Parathyroid adenoma (tissue), 2 donors: ENCODE data around the gene MKX.

ENCODE experiments used
- H2AFZ ChIP-seq: fragments of 300-600 bp; sonication (generic); one replicate; pipeline ENCODE4 v1.7.0; 2017; ENCODE audit warnings: antibody characterized with exemption, mild to moderate bottlenecking
- H3K27ac ChIP-seq: fragments of 300-600 bp; sonication (generic); one replicate; pipeline ENCODE4 v1.7.0; 2017
- H3K27me3 ChIP-seq: fragments of 300-600 bp; sonication (generic); one replicate; pipeline ENCODE4 v1.7.0; 2017; ENCODE audit warnings: low read length; ENCODE audit not compliant: control insufficient read depth, insufficient read depth
- H3K36me3 ChIP-seq: fragments of 300-600 bp; sonication (generic); one replicate; pipeline ENCODE4 v1.7.0; 2017; ENCODE audit warnings: low read length; ENCODE audit not compliant: control insufficient read depth, insufficient read depth
- H3K4me1 ChIP-seq: fragments of 300-600 bp; sonication (generic); one replicate; pipeline ENCODE4 v1.7.0; 2017; ENCODE audit warnings: control low read depth
- H3K4me2 ChIP-seq: fragments of 300-600 bp; sonication (generic); one replicate; pipeline ENCODE4 v1.7.0; 2017; ENCODE audit warnings: low read length
- H3K4me3 ChIP-seq: fragments of 300-600 bp; sonication (generic); one replicate; pipeline ENCODE4 v1.7.0; 2017; ENCODE audit warnings: low read depth, low read length
- H3K79me2 ChIP-seq: fragments of 300-600 bp; sonication (generic); one replicate; pipeline ENCODE4 v1.7.0; 2017; ENCODE audit warnings: control low read depth
- H3K9ac ChIP-seq: fragments of 300-600 bp; sonication (generic); one replicate; pipeline ENCODE4 v1.7.0; 2017; ENCODE audit warnings: mild to moderate bottlenecking
- H3K9me3 ChIP-seq: fragments of 300-600 bp; sonication (generic); one replicate; pipeline ENCODE4 v1.7.0; 2017; ENCODE audit warnings: low read length; ENCODE audit not compliant: control insufficient read depth
- TF ChIP-seq, protein P1 (sequence below): fragments of 300-600 bp; sonication (generic); IDR thresholded peaks from one replicate; pipeline ENCODE4 v1.7.0; 2017; ENCODE audit warnings: antibody characterized with exemption, mild to moderate bottlenecking
- donor health status: primary hyperparathyroidism.

The MKX gene

DNA sequence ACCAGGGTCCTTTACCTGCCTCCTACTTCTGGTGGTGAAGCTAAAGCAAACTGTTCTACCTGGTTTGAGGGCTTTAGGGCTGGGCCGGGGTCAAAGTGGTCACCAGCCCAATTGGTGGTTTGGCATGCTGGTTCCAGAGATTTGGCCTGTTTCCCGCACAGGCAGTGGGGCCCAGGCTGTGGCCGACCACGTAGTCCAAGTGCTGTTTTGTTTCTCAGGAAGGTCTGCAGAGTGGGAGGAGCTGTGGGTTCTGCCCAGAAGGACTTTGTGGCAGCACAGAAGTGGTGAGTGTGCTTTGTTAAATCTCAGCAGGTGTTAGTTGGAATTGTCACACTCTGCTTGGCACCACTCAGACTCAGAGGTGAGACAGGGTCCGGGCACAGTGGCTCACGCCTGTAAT is 85.8 kb downstream of the MKX start:
- no peaks in the 10 kb centered on the region for H3K27me3 ChIP-seq
- TF ChIP-seq, protein P1, sequence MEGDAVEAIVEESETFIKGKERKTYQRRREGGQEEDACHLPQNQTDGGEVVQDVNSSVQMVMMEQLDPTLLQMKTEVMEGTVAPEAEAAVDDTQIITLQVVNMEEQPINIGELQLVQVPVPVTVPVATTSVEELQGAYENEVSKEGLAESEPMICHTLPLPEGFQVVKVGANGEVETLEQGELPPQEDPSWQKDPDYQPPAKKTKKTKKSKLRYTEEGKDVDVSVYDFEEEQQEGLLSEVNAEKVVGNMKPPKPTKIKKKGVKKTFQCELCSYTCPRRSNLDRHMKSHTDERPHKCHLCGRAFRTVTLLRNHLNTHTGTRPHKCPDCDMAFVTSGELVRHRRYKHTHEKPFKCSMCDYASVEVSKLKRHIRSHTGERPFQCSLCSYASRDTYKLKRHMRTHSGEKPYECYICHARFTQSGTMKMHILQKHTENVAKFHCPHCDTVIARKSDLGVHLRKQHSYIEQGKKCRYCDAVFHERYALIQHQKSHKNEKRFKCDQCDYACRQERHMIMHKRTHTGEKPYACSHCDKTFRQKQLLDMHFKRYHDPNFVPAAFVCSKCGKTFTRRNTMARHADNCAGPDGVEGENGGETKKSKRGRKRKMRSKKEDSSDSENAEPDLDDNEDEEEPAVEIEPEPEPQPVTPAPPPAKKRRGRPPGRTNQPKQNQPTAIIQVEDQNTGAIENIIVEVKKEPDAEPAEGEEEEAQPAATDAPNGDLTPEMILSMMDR: no peak

DNA sequence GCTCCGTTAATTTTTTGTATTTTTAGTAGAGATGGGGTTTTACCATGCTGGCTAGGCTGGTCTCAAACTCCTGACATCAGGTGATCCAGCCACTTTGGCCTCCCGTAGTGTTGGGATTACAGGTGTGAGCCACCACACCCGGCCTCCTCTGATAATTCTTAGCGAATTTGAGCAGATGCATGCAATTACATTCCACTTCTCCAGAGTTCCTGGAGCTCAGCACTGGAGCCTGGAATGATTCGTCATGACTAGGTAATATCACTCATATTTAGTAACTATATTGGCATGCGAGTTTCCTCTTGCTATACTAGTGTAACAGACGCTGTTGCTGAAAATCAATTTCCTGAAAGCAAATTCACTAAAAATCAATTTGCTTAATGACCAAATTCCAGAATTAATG is 86.8 kb downstream of the MKX start:
- Histone ChIP-seq H2AFZ (no peak overlapping the region), H3K27ac (no peak overlapping the region), H3K36me3 (no peaks in the 10 kb centered on the region), H3K4me3 (no peak overlapping the region), H3K9me3 (no peaks in the 10 kb centered on the region), H3K27me3 (no peaks in the 10 kb centered on the region), H3K4me2 (no peak overlapping the region), H3K9ac (no peak overlapping the region), H3K79me2 (no peaks in the 10 kb centered on the region), H3K4me1 (no peaks in the 10 kb centered on the region)
- TF ChIP-seq, protein P1: no peak

More for the DNA sequence above, 85.8 kb downstream of the MKX start:
- H3K4me2 ChIP-seq: no peak overlapping the region
- no peak overlapping the region for H2AFZ ChIP-seq
- no peaks in the 10 kb centered on the region for H3K36me3 ChIP-seq
- H3K4me3 ChIP-seq: no peak overlapping the region
- no peaks in the 10 kb centered on the region for H3K79me2 ChIP-seq
- no peak overlapping the region for H3K9ac ChIP-seq
- no peaks in the 10 kb centered on the region for H3K4me1 ChIP-seq
- H3K9me3 ChIP-seq: no peaks in the 10 kb centered on the region
- H3K27ac ChIP-seq: no peak overlapping the region

DNA sequence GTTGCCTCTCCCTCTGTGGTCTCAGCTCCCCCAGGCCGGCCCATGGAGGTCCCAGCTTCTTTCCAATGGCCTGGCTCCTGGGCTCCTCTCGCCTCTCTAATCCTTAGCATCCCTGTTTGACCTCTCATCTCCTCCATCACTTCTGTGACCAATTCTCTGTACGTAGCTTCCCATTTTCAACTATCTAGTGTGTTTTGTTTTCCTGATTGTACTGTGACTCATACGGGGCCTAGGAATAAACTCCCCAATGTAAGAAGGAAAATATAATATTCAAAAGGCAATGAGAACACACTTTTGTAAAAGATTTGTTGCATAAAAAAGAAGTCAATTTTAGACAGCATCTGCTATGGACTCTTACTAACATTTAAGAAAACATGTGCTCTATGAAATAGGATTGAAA is 90.3 kb downstream of the MKX start:
- Histone ChIP-seq H3K36me3 (no peaks in the 10 kb centered on the region), H3K9ac (no peak overlapping the region), H3K27ac (no peak overlapping the region), H3K4me1 (no peaks in the 10 kb centered on the region), H3K79me2 (no peaks in the 10 kb centered on the region), H3K4me3 (no peak overlapping the region), H3K27me3 (no peaks in the 10 kb centered on the region), H3K4me2 (no peak overlapping the region), H3K9me3 (no peaks in the 10 kb centered on the region), H2AFZ (no peak overlapping the region)
- TF ChIP-seq, protein P1: no peak

DNA sequence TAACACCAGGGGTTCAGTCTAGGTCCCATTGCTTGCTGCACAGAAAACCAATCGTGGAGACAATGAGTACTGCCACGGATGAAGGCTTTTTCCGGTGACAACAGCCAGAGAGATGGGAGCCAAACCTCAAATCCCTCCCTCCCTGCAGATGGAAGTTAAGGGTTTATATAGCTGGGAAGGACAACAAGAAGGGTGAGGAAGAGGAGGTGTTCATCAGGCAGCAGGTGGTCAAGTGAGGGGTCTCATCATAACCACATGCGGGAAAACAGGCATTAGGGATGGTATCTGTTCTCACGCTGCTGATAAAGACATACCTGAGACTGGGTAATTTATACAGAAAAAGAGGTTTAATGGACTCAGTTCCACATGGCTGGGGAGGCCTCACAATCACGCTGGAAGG is 91.3 kb downstream of the MKX start:
- TF ChIP-seq, protein P1: no peak
- no peak overlapping the region for H3K4me3 ChIP-seq
- no peak overlapping the region for H2AFZ ChIP-seq
- H3K27ac ChIP-seq: no peak overlapping the region
- H3K27me3 ChIP-seq: no peaks in the 10 kb centered on the region
- H3K4me1 ChIP-seq: no peaks in the 10 kb centered on the region
- no peak overlapping the region for H3K4me2 ChIP-seq
- H3K79me2 ChIP-seq: no peaks in the 10 kb centered on the region
- no peaks in the 10 kb centered on the region for H3K9me3 ChIP-seq
- no peak overlapping the region for H3K9ac ChIP-seq
- H3K36me3 ChIP-seq: no peaks in the 10 kb centered on the region

DNA sequence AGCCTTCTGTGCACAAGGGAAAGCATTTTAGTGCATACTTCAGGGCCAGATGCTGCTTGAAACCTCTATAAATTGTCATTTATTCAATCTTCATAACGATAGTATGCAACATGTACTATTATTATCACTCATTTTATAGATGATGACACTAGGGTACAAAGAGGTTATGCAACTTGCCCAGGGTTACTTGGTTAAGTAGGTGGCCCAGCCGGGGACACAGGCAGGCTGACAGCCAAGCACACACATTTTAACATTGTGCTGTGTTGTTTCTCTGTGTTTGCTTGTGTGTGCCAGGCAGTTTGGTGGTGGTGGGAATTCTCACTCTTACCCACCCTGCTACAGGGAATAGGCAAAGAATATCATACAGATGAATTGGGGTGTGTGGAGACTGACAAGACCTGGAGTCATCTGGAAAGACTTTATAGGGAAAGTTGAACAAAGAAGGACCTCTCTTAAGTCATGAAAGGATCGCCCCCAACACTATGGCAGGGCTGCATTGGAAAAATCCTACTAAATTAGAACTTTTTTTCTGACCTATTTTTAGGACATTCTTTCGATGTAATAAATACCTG is 98.9 kb downstream of the MKX start:
- no peak overlapping the region for H3K4me3 ChIP-seq
- no peak overlapping the region for H3K9ac ChIP-seq
- H3K27ac ChIP-seq: no peak overlapping the region
- H3K9me3 ChIP-seq: no peaks in the 10 kb centered on the region
- H3K36me3 ChIP-seq: no peaks in the 10 kb centered on the region
- TF ChIP-seq, protein P1: no peak
- no peak overlapping the region for H3K4me2 ChIP-seq
- H2AFZ ChIP-seq: no peak overlapping the region
- H3K27me3 ChIP-seq: no peaks in the 10 kb centered on the region
- H3K79me2 ChIP-seq: no peaks in the 10 kb centered on the region
- H3K4me1 ChIP-seq: no peaks in the 10 kb centered on the region
